GM12891 (cell line): ENCODE data around the gene NALCN.

Experiments used
- PAX5 ChIP-seq: IDR thresholded peaks from 2 replicates; pipeline ENCODE4 v1.6.1; 2011; ENCODE audit warnings: low read length, moderate library complexity, mild to moderate bottlenecking; ENCODE audit not compliant: insufficient read depth, severe bottlenecking
- POLR2A ChIP-seq: IDR thresholded peaks from 2 replicates; pipeline ENCODE4 v1.6.1; 2011; ENCODE audit warnings: low read depth, low read length, control low read depth
- POLR2AphosphoS5 ChIP-seq: IDR thresholded peaks from 2 replicates; pipeline ENCODE4 v1.6.1; 2011; ENCODE audit warnings: low read depth, low read length, control low read depth
- POU2F2 ChIP-seq: IDR thresholded peaks from 2 replicates; pipeline ENCODE4 v1.6.1; 2011; ENCODE audit warnings: low read depth, mild to moderate bottlenecking, control low read depth, low read length, moderate library complexity
- SPI1 ChIP-seq: IDR thresholded peaks from 2 replicates; pipeline ENCODE4 v1.6.1; 2011; ENCODE audit warnings: low read depth, low read length, control low read depth
- TAF1 ChIP-seq: IDR thresholded peaks from 2 replicates; pipeline ENCODE4 v1.6.1; 2011; ENCODE audit warnings: low read depth, low read length, control low read depth

- TF ChIP-seq POLR2AphosphoS5 (no peak), POLR2A (no peak), POU2F2 (no peak), PAX5 (no peak), TAF1 (no peak), SPI1 (no peak)
Observed at GRCh38 chr13:101155920-101156319, 260.4 kb downstream of the NALCN start.
